Astrocyte (in vitro differentiated cells and primary cell): ENCODE data around the gene TBC1D5.

Experiments
- CTCF ChIP-seq: IDR thresholded peaks from 2 replicates; pipeline ENCODE4 v1.5.1; 2011; ENCODE audit warnings: low read depth, mild to moderate bottlenecking, inconsistent platforms, low read length, moderate library complexity; ENCODE audit not compliant: insufficient read depth
- EZH2 ChIP-seq: IDR thresholded peaks from 2 replicates; pipeline ENCODE4 v1.6.1; 2012; ENCODE audit warnings: mild to moderate bottlenecking, low read length, inconsistent platforms; ENCODE audit not compliant: insufficient read depth

- TF ChIP-seq CTCF (no peak), EZH2 (no peak)
Measured at GRCh38 chr3:17322106-17322793, 420.2 kb downstream of the TBC1D5 start.
